GM10266 (cell line): Measurements from ENCODE around the gene SEH1L.
"Not testable (repeated sequence)": the region's sequence is repeated elsewhere in the genome, so short reads cannot be mapped to it uniquely, and the experiment has no call there.

Source experiments
- DNase-seq: peaks from one replicate; pipeline ENCODE4 v3.0.0; 2012; ENCODE audit errors: extremely low spot score
- TF ChIP-seq, protein P1 (sequence below): IDR thresholded peaks from 2 replicates; pipeline ENCODE4 v1.5.1; 2012; ENCODE audit warnings: mild to moderate bottlenecking, low read depth; ENCODE audit not compliant: control insufficient read depth, insufficient read depth; ENCODE audit errors: missing control alignments

SEH1L gene

DNA sequence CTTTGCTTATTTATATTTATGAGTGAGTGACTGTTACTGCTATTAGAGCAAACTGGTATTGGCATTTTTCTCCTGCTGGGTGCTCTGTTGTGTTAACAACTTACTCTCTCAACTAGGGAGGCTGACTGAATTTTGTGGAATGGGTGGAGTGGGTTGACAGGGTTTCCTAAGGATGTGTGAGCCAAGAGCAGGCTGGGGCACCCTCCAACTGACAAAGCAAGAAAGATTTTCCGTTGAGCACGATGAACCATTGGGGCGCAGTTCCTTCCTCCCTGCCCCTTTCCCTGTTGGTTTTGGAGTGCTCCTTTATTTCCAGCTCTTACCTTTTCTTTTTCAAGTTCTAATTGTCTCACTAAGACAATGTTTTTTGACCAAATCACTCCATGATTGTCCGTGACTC lies 20.3 kb downstream of the SEH1L start:
- TF ChIP-seq, protein P1, sequence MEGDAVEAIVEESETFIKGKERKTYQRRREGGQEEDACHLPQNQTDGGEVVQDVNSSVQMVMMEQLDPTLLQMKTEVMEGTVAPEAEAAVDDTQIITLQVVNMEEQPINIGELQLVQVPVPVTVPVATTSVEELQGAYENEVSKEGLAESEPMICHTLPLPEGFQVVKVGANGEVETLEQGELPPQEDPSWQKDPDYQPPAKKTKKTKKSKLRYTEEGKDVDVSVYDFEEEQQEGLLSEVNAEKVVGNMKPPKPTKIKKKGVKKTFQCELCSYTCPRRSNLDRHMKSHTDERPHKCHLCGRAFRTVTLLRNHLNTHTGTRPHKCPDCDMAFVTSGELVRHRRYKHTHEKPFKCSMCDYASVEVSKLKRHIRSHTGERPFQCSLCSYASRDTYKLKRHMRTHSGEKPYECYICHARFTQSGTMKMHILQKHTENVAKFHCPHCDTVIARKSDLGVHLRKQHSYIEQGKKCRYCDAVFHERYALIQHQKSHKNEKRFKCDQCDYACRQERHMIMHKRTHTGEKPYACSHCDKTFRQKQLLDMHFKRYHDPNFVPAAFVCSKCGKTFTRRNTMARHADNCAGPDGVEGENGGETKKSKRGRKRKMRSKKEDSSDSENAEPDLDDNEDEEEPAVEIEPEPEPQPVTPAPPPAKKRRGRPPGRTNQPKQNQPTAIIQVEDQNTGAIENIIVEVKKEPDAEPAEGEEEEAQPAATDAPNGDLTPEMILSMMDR = no peak
- DNase-seq = no peak

DNA sequence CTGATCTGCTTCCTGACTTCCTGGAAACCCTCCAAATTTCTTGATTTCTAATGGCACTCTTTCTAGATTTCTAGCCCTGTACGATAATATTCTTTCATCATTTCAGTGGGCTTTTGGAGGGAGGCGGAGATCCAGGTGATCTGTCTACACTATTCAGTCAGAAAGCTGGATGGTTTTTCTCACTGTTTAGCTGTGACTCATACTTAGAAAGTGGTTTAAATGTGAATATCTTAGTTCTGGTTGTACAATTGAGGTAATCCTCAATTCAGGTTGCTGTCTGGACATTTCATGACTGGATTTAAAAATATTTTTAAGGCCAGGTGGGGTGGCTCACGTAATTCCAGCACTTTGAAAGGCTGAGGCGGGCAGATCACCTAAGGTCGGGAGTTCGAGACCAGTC lies 20.8 kb downstream of the SEH1L start:
- TF ChIP-seq, protein P1 = no peak
- DNase-seq = no peak

DNA sequence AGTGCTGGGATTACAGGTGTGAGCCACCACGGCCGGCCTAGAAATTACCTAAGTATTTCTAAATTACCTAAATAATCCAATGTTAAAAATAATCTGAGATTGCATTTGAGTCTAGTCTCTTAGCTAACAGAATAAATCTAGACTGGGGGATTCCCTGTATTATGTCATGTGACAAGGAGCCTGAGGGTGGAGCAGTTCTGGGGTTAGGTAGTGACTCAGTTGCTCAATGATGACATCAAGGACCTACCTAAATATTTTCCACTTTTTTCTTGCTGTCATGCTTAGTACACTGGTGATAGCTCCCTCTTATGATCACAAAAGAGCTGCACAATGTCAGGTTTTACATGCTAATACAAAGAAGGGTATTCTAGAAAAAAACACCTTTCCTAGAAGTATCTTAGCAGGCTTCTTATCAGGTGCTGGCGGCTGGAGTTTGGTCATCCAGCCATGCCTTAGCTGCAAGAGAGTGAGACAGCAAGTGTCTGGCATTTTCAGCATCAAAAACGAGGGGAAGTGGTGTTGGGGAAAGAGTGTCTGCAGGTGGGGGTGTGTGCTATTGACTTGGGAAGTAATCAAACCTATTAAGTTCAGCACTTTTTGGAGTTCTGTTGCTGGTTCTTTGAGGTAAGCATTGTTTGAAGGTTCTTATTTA lies 25.9 kb downstream of the SEH1L start:
- TF ChIP-seq, protein P1 = no peak
- DNase-seq = no peak

DNA sequence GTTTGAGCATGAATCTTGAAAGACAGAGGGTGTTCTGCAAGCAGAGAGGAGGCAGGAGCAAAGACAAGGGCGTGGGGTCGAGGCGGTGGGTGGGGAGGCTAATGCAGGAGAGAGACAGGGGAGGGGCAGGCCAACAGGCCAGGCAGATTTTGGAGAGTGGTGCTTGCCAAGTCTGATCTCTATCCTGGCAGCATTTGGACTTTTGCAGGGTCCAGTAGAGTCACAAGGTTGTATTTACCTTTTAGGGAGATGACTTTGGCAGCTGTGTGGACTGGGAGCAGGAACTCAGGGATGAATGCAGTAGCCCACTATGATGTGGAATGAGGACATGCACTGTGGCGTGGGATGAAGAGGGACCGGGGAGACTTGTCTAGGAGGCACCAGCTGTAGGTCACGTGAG lies 27.7 kb downstream of the SEH1L start:
- TF ChIP-seq, protein P1 = no peak
- no peak for DNase-seq

DNA sequence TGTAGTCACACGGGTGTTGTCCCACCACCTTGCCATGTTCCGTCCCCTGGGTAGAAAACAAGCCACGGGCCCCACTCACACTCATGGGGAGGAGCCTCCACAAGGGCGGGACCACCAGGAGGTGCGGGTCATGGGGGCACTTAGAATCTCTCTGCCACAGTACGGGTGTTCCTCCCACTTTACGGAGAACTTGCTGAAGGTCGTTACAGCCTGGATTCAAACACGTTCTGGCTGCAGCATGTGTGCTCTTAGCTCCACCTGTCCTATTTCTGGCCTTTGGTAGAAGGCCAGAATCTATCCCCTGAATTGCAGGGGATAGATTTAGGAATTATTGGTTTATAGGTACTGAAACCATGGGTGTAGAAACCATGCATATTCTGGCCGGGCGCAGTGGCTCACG lies 28.5 kb downstream of the SEH1L start:
- TF ChIP-seq, protein P1 = no peak
- no peak for DNase-seq

DNA sequence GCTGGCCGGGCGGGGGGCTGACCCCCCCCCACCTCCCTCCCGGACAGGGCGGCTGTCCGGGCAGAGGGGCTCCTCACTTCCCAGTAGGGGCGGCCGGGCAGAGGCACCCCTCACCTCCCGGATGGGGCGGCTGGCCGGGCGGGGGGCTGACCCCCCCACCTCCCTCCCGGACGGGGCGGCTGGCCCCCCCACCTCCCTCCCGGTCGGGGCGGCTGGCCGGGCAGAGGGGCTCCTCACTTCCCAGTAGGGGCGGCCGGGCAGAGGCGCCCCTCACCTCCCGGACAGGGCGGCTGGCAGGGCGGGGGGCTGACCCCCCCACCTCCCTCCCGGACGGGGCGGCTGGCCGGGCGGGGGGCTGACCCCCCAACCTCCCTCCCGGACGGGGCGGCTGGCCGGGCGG lies 32.3 kb downstream of the SEH1L start:
- not testable (repeated sequence) for DNase-seq

DNA sequence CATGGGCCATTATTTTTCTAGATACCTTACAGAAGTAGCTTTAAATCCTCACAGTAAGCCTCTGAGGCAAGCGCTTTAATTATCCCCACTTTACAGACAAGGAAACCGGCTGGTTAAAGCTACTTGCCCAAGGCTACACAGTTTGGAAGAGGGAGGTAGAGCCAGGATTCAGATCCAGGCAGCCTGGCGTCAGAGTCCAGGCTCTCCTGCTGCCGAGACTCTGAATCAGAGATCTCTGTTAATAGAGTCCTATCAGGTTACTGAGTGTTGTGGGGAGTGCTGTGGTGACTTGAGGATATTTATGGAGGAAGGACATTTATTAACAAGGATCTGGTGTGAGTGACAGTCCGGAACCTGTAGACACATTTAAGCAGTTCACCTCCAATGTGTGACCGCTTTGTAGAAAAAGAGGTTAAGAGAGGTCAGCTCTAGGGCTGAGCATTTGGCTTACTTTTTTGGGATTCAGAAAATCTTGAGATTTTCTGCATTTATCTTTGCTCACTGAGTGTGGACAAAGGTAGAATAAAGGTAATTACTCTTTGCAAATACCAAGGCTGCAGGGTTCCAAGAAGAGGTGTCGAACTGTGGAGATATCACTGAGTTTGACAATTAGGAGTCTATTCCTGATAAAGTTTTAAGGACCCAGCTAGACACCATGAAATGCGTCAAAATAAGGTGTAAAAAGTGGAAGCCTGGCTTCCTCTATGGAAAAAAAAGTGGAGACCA lies 41.7 kb downstream of the SEH1L start:
- no peak for DNase-seq
- TF ChIP-seq, protein P1 = no peak
